Neuron (in vitro differentiated cells): ENCODE measurements around the gene TMEM97.
"Not testable (repeated sequence)": the region's sequence is repeated elsewhere in the genome, so short reads cannot be mapped to it uniquely, and the experiment has no call there.

ENCODE experiments used
- H2AFZ ChIP-seq: one replicate; pipeline ENCODE4 v1.6.1; 2013; ENCODE audit warnings: low read depth, mild to moderate bottlenecking, inconsistent platforms, low read length, moderate library complexity
- H3K27me3 ChIP-seq: one replicate; pipeline ENCODE4 v1.6.1; 2013; ENCODE audit warnings: low read length; ENCODE audit not compliant: insufficient read depth
- H3K36me3 ChIP-seq: one replicate; pipeline ENCODE4 v1.6.1; 2013; ENCODE audit warnings: low read length; ENCODE audit not compliant: insufficient read depth
- H3K4me1 ChIP-seq: one replicate; pipeline ENCODE4 v1.6.1; 2013; ENCODE audit warnings: low read length; ENCODE audit not compliant: insufficient read depth
- H3K4me3 ChIP-seq: 2 replicates; pipeline ENCODE4 v1.5.1; 2013; ENCODE audit warnings: mild to moderate bottlenecking, low read length, moderate library complexity
- H3K9me3 ChIP-seq: one replicate; pipeline ENCODE4 v1.6.1; 2013; ENCODE audit warnings: low read length

The TMEM97 gene

GRCh38 chr17:28318759-28319597, at the start of gene TMEM97:
TSS of gene TMEM97 (plus strand) at chr17:28319200. CDS start at chr17:28319240, 40 bp downstream.
- no peaks in the 10 kb centered on the region for H3K27me3 ChIP-seq

GRCh38 chr17:28270055-28270454, 48.9 kb upstream of the TMEM97 start:
- peaks cover 13% of the 10 kb centered on the region for H3K9me3 ChIP-seq
- peaks cover 15% of the 10 kb centered on the region for H3K4me1 ChIP-seq
- no peak overlapping the region for H2AFZ ChIP-seq
- H3K36me3 ChIP-seq: no peaks in the 10 kb centered on the region
- no peak overlapping the region for H3K4me3 ChIP-seq
- no peaks in the 10 kb centered on the region for H3K27me3 ChIP-seq

More at GRCh38 chr17:28318759-28319597, at the start of gene TMEM97:
- H3K9me3 ChIP-seq: no peaks in the 10 kb centered on the region
- H3K4me1 ChIP-seq: peaks cover 33% of the 10 kb centered on the region
- peak within 1 kb of the TSS; percentile 59 for H3K4me3 ChIP-seq
- H3K36me3 ChIP-seq: peaks cover 8% of the 10 kb centered on the region
- peak within 1 kb of the TSS; percentile 53 for H2AFZ ChIP-seq

GRCh38 chr17:28270926-28271325, 48.1 kb upstream of the TMEM97 start:
- peaks cover 13% of the 10 kb centered on the region for H3K9me3 ChIP-seq
- peaks cover 23% of the 10 kb centered on the region for H3K4me1 ChIP-seq
- no peak overlapping the region for H2AFZ ChIP-seq
- no peaks in the 10 kb centered on the region for H3K27me3 ChIP-seq
- H3K4me3 ChIP-seq: no peak overlapping the region
- no peaks in the 10 kb centered on the region for H3K36me3 ChIP-seq

DNA sequence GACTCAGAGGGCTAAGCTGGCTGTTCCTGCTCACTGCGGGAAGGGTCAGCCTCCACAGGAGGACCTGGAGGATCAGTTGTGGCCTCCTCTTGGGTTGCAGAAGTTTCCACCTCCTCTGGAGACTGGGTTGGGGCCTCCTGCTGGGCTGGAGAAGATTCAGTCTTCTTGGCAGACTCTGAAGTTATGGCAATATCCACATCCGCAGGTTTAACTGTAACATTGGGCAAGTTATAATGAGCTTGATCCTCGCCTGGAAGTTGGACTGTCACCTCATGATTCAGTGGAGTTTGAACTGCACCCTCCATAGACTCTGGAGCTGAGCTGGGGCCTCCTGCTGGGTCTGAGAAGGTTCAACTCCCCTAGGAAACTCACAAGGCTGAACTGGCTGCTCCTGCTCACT, 47.6 kb upstream of the TMEM97 start:
- H2AFZ ChIP-seq: no peak overlapping the region
- no peak overlapping the region for H3K4me3 ChIP-seq
- no peaks in the 10 kb centered on the region for H3K27me3 ChIP-seq
- H3K4me1 ChIP-seq: peaks cover 26% of the 10 kb centered on the region
- no peaks in the 10 kb centered on the region for H3K36me3 ChIP-seq
- peaks cover 9% of the 10 kb centered on the region for H3K9me3 ChIP-seq

GRCh38 chr17:28272166-28272565, 46.8 kb upstream of the TMEM97 start:
- Histone ChIP-seq H3K27me3 (no peaks in the 10 kb centered on the region), H3K36me3 (no peaks in the 10 kb centered on the region), H2AFZ (no peak overlapping the region), H3K4me1 (peaks cover 26% of the 10 kb centered on the region), H3K9me3 (peaks cover 9% of the 10 kb centered on the region), H3K4me3 (no peak overlapping the region)

- not testable (repeated sequence) for H3K9me3 ChIP-seq, H3K4me3 ChIP-seq, H2AFZ ChIP-seq, H3K36me3 ChIP-seq, H3K27me3 ChIP-seq
- peaks cover 26% of the 10 kb centered on the region for H3K4me1 ChIP-seq
Observed at GRCh38 chr17:28273341-28273740, 45.7 kb upstream of the TMEM97 start.

- Histone ChIP-seq H3K4me3 (peak overlapping the region; percentile 8), H3K27me3 (no peaks in the 10 kb centered on the region), H2AFZ (peak overlapping the region; percentile 14), H3K4me1 (peaks cover 26% of the 10 kb centered on the region), H3K36me3 (no peaks in the 10 kb centered on the region), H3K9me3 (peaks cover under 1% of the 10 kb centered on the region)
Observed at GRCh38 chr17:28274591-28275265, 44.3 kb upstream of the TMEM97 start.

GRCh38 chr17:28276011-28276410, 43.0 kb upstream of the TMEM97 start:
- H3K27me3 ChIP-seq: no peaks in the 10 kb centered on the region
- H3K4me1 ChIP-seq: peaks cover 26% of the 10 kb centered on the region
- no peaks in the 10 kb centered on the region for H3K36me3 ChIP-seq
- H2AFZ ChIP-seq: no peak overlapping the region
- H3K4me3 ChIP-seq: no peak overlapping the region
- no peaks in the 10 kb centered on the region for H3K9me3 ChIP-seq

DNA sequence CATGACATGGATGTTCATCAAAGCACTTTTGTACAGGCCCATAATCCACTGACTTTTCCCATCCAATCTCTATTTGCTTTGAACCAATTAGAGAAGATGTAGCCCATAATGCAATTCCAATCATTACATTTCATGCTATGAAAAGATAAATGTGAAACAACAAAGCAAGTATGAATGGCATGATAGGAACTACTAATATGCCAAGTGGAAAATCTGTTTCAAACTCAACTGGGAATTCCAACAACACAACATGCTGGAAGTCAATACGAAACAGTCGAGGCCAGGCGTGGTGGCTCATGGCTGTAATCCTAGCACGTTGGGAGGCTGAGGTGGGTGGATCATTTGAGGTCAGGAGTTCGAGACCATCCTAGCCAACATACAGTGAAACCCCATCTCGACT, 39.6 kb upstream of the TMEM97 start:
- H3K36me3 ChIP-seq: no peaks in the 10 kb centered on the region
- H3K27me3 ChIP-seq: no peaks in the 10 kb centered on the region
- H3K9me3 ChIP-seq: no peaks in the 10 kb centered on the region
- H3K4me1 ChIP-seq: peaks cover 18% of the 10 kb centered on the region
- H2AFZ ChIP-seq: no peak overlapping the region
- no peak overlapping the region for H3K4me3 ChIP-seq

- no peaks in the 10 kb centered on the region for H3K27me3 ChIP-seq
- no peak overlapping the region for H3K4me3 ChIP-seq
- no peaks in the 10 kb centered on the region for H3K9me3 ChIP-seq
- no peak overlapping the region for H2AFZ ChIP-seq
- no peaks in the 10 kb centered on the region for H3K36me3 ChIP-seq
- peaks cover 3% of the 10 kb centered on the region for H3K4me1 ChIP-seq
Observed at GRCh38 chr17:28280826-28281225, 38.2 kb upstream of the TMEM97 start.

- no peaks in the 10 kb centered on the region for H3K4me1 ChIP-seq
- no peaks in the 10 kb centered on the region for H3K36me3 ChIP-seq
- no peak overlapping the region for H3K4me3 ChIP-seq
- no peaks in the 10 kb centered on the region for H3K27me3 ChIP-seq
- H3K9me3 ChIP-seq: no peaks in the 10 kb centered on the region
- H2AFZ ChIP-seq: no peak overlapping the region
Observed at GRCh38 chr17:28282596-28282995, 36.4 kb upstream of the TMEM97 start.

- H3K9me3 ChIP-seq: no peaks in the 10 kb centered on the region
Observed at GRCh38 chr17:28285965-28286364, 33.0 kb upstream of the TMEM97 start.

DNA sequence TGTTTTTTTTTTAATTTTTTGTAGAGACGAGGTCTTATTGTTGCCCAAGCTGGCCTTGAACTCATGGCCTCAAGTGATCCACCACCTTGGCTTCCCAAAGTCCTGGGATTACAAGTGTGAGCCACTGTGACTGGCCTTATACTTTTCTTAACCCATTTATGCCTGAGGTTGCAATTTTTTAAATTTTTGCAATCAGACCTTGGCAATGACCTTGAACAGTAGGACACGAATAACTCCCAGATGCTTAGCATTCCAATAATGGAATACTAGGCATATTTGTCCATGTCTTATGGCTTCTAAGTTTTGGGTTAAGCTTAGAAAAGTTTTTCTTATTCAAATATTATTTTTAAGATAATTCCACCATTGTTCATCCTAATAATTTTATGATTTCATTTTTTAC, 28.3 kb upstream of the TMEM97 start:
- Histone ChIP-seq H3K9me3 (no peaks in the 10 kb centered on the region), H3K4me3 (no peak overlapping the region), H3K27me3 (no peaks in the 10 kb centered on the region), H3K4me1 (peaks cover 1% of the 10 kb centered on the region), H3K36me3 (no peaks in the 10 kb centered on the region), H2AFZ (no peak overlapping the region)

More at GRCh38 chr17:28285965-28286364, 33.0 kb upstream of the TMEM97 start:
- H2AFZ ChIP-seq: no peak overlapping the region
- H3K4me3 ChIP-seq: no peak overlapping the region
- H3K4me1 ChIP-seq: no peaks in the 10 kb centered on the region
- no peaks in the 10 kb centered on the region for H3K36me3 ChIP-seq
- H3K27me3 ChIP-seq: no peaks in the 10 kb centered on the region
